GM23248 (cell line): ENCODE data around the gene FKBP1A. TPM values are rescaled to one million over a fixed set of nuclear protein-coding genes. Genes with fewer than 3 reads are reported as not detected.

Source experiments
- DNase-seq: peaks from one replicate; pipeline ENCODE4 v3.0.0-alpha.2; 2015
- H2AFZ ChIP-seq: fragments of 200-600 bp; sonication (generic); 2 replicates; pipeline ENCODE4 v1.6.1; 2016; ENCODE audit warnings: antibody characterized with exemption
- H3F3A ChIP-seq: fragments of 200-600 bp; sonication (generic); 2 replicates; pipeline ENCODE4 v1.6.1; 2016; ENCODE audit warnings: mild to moderate bottlenecking, antibody characterized with exemption, mixed run types; ENCODE audit not compliant: insufficient read depth
- H3K27ac ChIP-seq: fragments of 200-600 bp; sonication (generic); 2 replicates; pipeline ENCODE4 v1.5.1; 2016; ENCODE audit warnings: mild to moderate bottlenecking
- H3K27me3 ChIP-seq: fragments of 200-600 bp; sonication (generic); replicated peaks from 2 replicates; pipeline ENCODE4 v1.6.1; 2016; ENCODE audit warnings: mild to moderate bottlenecking; ENCODE audit not compliant: insufficient read depth
- H3K36me3 ChIP-seq: fragments of 200-600 bp; sonication (generic); 2 replicates; pipeline ENCODE4 v1.6.1; 2016; ENCODE audit warnings: low read depth, mild to moderate bottlenecking
- H3K4me1 ChIP-seq: fragments of 200-600 bp; sonication (generic); 2 replicates; pipeline ENCODE4 v1.6.1; 2016; ENCODE audit warnings: mild to moderate bottlenecking; ENCODE audit not compliant: insufficient read depth
- H3K4me2 ChIP-seq: fragments of 200-600 bp; sonication (generic); one replicate; pipeline ENCODE4 v1.6.1; 2016; ENCODE audit warnings: mild to moderate bottlenecking; ENCODE audit not compliant: unreplicated experiment
- H3K4me3 ChIP-seq: fragments of 200-600 bp; sonication (generic); 2 replicates; pipeline ENCODE4 v1.5.1; 2016; ENCODE audit warnings: mild to moderate bottlenecking
- H3K79me2 ChIP-seq: fragments of 200-600 bp; sonication (generic); 2 replicates; pipeline ENCODE4 v1.6.1; 2016; ENCODE audit warnings: mild to moderate bottlenecking; ENCODE audit not compliant: insufficient read depth
- H3K9ac ChIP-seq: fragments of 200-600 bp; sonication (generic); 2 replicates; pipeline ENCODE4 v1.6.1; 2016; ENCODE audit warnings: mild to moderate bottlenecking
- H3K9me2 ChIP-seq: fragments of 200-600 bp; sonication (generic); 2 replicates; pipeline ENCODE4 v1.6.1; 2016; ENCODE audit warnings: mixed run types, mild to moderate bottlenecking, moderate library complexity; ENCODE audit not compliant: insufficient read depth
- H3K9me3 ChIP-seq: fragments of 200-600 bp; sonication (generic); one replicate; pipeline ENCODE4 v1.6.1; 2017; ENCODE audit warnings: low read depth
- H4K20me1 ChIP-seq: fragments of 200-600 bp; sonication (generic); 2 replicates; pipeline ENCODE4 v1.6.0; 2016; ENCODE audit not compliant: insufficient read depth
- EZH2 ChIP-seq: fragments of 200-600 bp; sonication (generic); IDR thresholded peaks from 2 replicates; pipeline ENCODE4 v1.6.1; 2018; ENCODE audit warnings: antibody characterized with exemption, mild to moderate bottlenecking; ENCODE audit not compliant: insufficient read depth, poor library complexity, severe bottlenecking
- EZH2phosphoT487 ChIP-seq: fragments of 200-600 bp; sonication (generic); IDR thresholded peaks from 2 replicates; pipeline ENCODE4 v1.6.1; 2018; ENCODE audit warnings: antibody characterized with exemption, moderate library complexity, mild to moderate bottlenecking, low read depth; ENCODE audit not compliant: insufficient read depth
- WGBS, 2 experiments: methylation state at CpG; one replicate each; pipeline ENCODE4 v1.1.6; 2015 to 2017; ENCODE audit warnings: low lambda C conversion rate in 2 of 2, low coverage in 1 of 2; ENCODE audit errors: missing lambda C conversion rate in 2 of 2; 5-methylcytosine and 5-hydroxymethylcytosine counted together
- in situ Hi-C: fragments of 300-500 bp; cut with MboI; formaldehyde crosslinking; loops from 2 replicates; pipeline ENCODE4 v1.15.0; 2020
- polyA plus RNA-seq: library from polyadenylated mRNA; unstranded; fragments of >200 nt; fragmentation: Nextera tagmentation; extraction: Ambion mirVana; gene quantifications from 2 replicates; pipeline ENCODE4 v1.2.1, GENCODE V29; 2016
- total RNA-seq: library from RNA; depleted of rRNA; stranded (reverse); fragments of >200 nt; shearing (Covaris generic); gene quantifications from 2 replicates; pipeline ENCODE4 v1.2.3, GENCODE V29; 2014

The FKBP1A gene
- total and polyA plus RNA-seq, 2 experiments from 2014 or later, result 162 to 844 TPM

GRCh38 chr20:1341561-1342265, 51.1 kb downstream of the FKBP1A start:
- Histone ChIP-seq H3K27me3 (no peaks in the 10 kb centered on the region), H3K27ac (0 out of 2 replicates have a peak overlapping the region, but pooled peaks have one; percentile 17), H3K9me2 (no peaks in the 10 kb centered on the region), H3K9ac (no peak overlapping the region), H2AFZ (no peak overlapping the region), H3K4me1 (peaks cover 26% of the 10 kb centered on the region), H3K79me2 (0 out of 2 replicates have a peak, but pooled peaks cover 3% of the 10 kb centered on the region), H3F3A (peaks cover 24% of the 10 kb centered on the region), H4K20me1 (no peaks in the 10 kb centered on the region), H3K9me3 (no peaks in the 10 kb centered on the region), H3K4me3 (no peak overlapping the region), H3K4me2 (no peak overlapping the region), H3K36me3 (no peaks in the 10 kb centered on the region)
- no peak for TF ChIP-seq EZH2phosphoT487
- no peak for TF ChIP-seq EZH2
- 78 to 88% methylated on average over 5 of the region's 5 CpGs for WGBS, 2 experiments
- in situ Hi-C loops, result no loop called here
- DNase-seq, result peak; percentile 62

GRCh38 chr20:1338801-1339200, 54.1 kb downstream of the FKBP1A start:
- in situ Hi-C loops, result no loop called here
- TF ChIP-seq EZH2phosphoT487, result no peak
- no peak for TF ChIP-seq EZH2
- DNase-seq, result peak; percentile 33
- Histone ChIP-seq H3F3A (peaks cover 17% of the 10 kb centered on the region), H3K4me1 (peaks cover 27% of the 10 kb centered on the region), H3K27ac (no peak overlapping the region), H3K79me2 (peaks cover 26% of the 10 kb centered on the region), H2AFZ (no peak overlapping the region), H3K27me3 (no peaks in the 10 kb centered on the region), H3K4me2 (no peak overlapping the region), H3K9me2 (no peaks in the 10 kb centered on the region), H3K36me3 (no peaks in the 10 kb centered on the region), H3K9ac (no peak overlapping the region), H3K4me3 (no peak overlapping the region), H4K20me1 (no peaks in the 10 kb centered on the region), H3K9me3 (no peaks in the 10 kb centered on the region)
- WGBS, 2 experiments, result 49 to 52% methylated on average over 4 of the region's 4 CpGs

- Histone ChIP-seq H3K9me2 (no peaks in the 10 kb centered on the region), H3K9ac (no peak overlapping the region), H3K27me3 (no peaks in the 10 kb centered on the region), H3K4me2 (no peak overlapping the region), H3K4me3 (no peak overlapping the region), H3K4me1 (peaks cover 21% of the 10 kb centered on the region), H2AFZ (no peak overlapping the region), H3F3A (peaks cover 15% of the 10 kb centered on the region), H3K36me3 (no peaks in the 10 kb centered on the region), H3K79me2 (peaks cover 33% of the 10 kb centered on the region), H3K27ac (no peak overlapping the region), H3K9me3 (no peaks in the 10 kb centered on the region), H4K20me1 (no peaks in the 10 kb centered on the region)
- in situ Hi-C loops, result no loop called here
- DNase-seq, result no peak
- WGBS, 2 experiments, result 97% methylated on average over 4 to 5 of the region's 5 CpGs
- no peak for TF ChIP-seq EZH2
- TF ChIP-seq EZH2phosphoT487, result no peak
Measured at GRCh38 chr20:1338096-1338495, 54.8 kb downstream of the FKBP1A start.

- Histone ChIP-seq H3K9me3 (no peaks in the 10 kb centered on the region), H3K9ac (no peak overlapping the region), H2AFZ (0 out of 2 replicates have a peak overlapping the region, but pooled peaks have one; percentile 65), H3K27ac (peak overlapping the region; percentile 28; the same call in 1 of the 2 replicates), H3K36me3 (peaks cover 2% of the 10 kb centered on the region; the same call in 1 of the 2 replicates), H3K9me2 (no peaks in the 10 kb centered on the region), H4K20me1 (no peaks in the 10 kb centered on the region), H3K79me2 (peaks cover 40% of the 10 kb centered on the region), H3F3A (peaks cover 11% of the 10 kb centered on the region), H3K4me1 (peaks cover 21% of the 10 kb centered on the region), H3K27me3 (no peaks in the 10 kb centered on the region), H3K4me3 (no peak overlapping the region; the same call in 1 of the 2 replicates), H3K4me2 (no peak overlapping the region)
- in situ Hi-C loops, result no loop called here
- WGBS, 2 experiments, result 64 to 68% methylated on average over 5 of the region's 5 CpGs
- TF ChIP-seq EZH2 (no peak), EZH2phosphoT487 (no peak)
- DNase-seq, result no peak
Measured at GRCh38 chr20:1337441-1337840, 55.4 kb downstream of the FKBP1A start.
